AG09319 (cell line): ENCODE results near the gene CDH23.
"Not testable (repeated sequence)": the region's sequence is repeated elsewhere in the genome, so short reads cannot be mapped to it uniquely, and the experiment has no call there.

Source experiments
- DNase-seq: peaks from one replicate; pipeline ENCODE4 v3.0.0-alpha.2; 2010; ENCODE audit warnings: low read depth; ENCODE audit errors: extremely low read depth
- TF ChIP-seq, protein P1 (sequence below): IDR thresholded peaks from 2 replicates; pipeline ENCODE4 v1.5.1; 2011; ENCODE audit warnings: low read depth, mild to moderate bottlenecking, inconsistent platforms, low read length, moderate library complexity

The CDH23 gene

DNA sequence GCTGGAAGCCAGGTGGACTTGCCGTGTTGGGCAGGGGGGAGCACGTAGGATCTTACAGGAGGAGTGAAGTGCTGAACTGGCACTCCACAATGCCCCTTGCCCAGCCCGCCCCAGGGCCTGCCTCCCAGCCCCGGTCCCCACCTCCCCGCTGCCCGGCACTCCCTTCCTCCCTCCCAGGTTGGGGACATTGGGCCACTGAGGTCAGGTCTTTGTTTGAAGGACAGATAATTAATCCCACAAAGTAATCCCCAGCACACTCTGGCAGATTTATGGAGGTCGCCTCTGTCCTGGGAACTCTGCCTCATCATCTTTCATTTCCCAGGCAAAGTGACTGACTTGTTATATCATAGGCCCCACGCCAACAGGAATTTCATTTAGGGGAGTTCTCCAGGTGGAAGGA is 200.0 kb downstream of the CDH23 start:
- DNase-seq = no peak
- TF ChIP-seq, protein P1, sequence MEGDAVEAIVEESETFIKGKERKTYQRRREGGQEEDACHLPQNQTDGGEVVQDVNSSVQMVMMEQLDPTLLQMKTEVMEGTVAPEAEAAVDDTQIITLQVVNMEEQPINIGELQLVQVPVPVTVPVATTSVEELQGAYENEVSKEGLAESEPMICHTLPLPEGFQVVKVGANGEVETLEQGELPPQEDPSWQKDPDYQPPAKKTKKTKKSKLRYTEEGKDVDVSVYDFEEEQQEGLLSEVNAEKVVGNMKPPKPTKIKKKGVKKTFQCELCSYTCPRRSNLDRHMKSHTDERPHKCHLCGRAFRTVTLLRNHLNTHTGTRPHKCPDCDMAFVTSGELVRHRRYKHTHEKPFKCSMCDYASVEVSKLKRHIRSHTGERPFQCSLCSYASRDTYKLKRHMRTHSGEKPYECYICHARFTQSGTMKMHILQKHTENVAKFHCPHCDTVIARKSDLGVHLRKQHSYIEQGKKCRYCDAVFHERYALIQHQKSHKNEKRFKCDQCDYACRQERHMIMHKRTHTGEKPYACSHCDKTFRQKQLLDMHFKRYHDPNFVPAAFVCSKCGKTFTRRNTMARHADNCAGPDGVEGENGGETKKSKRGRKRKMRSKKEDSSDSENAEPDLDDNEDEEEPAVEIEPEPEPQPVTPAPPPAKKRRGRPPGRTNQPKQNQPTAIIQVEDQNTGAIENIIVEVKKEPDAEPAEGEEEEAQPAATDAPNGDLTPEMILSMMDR = no peak

- no peak for DNase-seq
Measured at GRCh38 chr10:71597821-71598498, 201.2 kb downstream of the CDH23 start.

GRCh38 chr10:71598621-71599055 is 201.9 kb downstream of the CDH23 start:
- TF ChIP-seq, protein P1 = no peak
- DNase-seq = peak; percentile 29

More at GRCh38 chr10:71597821-71598498, 201.2 kb downstream of the CDH23 start:
- TF ChIP-seq, protein P1 = no peak

DNA sequence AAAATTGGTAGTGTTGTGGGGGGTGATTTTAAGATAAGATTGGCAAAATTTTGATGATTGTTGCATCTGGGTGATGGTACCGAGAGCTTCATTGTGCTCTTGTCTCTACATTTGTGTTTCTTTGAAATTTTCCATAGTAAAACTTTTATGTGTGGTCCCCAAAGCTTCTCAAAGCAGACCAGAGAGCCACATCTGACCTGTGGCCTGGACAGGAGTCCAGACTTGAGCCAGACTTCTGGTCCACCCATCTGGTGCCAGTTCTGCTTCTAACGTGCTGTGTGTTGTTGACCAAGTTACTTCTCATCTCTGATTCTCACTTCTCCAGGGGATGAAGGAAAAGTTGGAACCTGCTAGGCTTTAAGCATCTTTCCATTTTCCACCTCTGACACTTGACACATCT is 202.8 kb downstream of the CDH23 start:
- DNase-seq = no peak

DNA sequence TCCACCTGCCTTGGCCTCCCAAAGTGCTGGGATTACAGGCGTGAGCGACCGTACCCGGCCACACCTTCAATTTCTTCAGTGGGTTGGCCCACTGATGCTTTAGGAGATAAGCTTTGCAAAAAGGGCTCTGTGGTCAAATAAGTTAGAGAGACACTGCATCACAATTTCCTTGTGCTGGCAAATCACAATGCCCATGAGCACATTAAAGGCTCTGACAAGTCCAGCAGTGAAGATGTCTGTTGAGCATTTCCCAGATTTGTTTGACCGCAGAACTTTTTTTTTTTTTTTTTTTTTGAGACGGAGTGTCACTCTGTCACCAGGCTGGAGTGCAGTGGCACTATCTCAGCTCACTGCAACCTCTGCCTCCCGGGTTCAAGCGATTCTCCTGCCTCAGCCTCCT is 203.5 kb downstream of the CDH23 start:
- not testable (repeated sequence) for DNase-seq

More for the DNA sequence above, 202.8 kb downstream of the CDH23 start:
- TF ChIP-seq, protein P1 = no peak

- peak; percentile 64 for DNase-seq
- TF ChIP-seq, protein P1 = no peak
Measured at GRCh38 chr10:71600849-71601248, 204.1 kb downstream of the CDH23 start.

- TF ChIP-seq, protein P1 = no peak
- no peak for DNase-seq
Measured at GRCh38 chr10:71601273-71601672, 204.6 kb downstream of the CDH23 start.

- no peak for DNase-seq
- TF ChIP-seq, protein P1 = no peak
Measured at GRCh38 chr10:71603150-71603549, 206.4 kb downstream of the CDH23 start.
